Body of pancreas (tissue), 4 donors: Measurements from ENCODE around the gene STARD3. TPM values are rescaled to one million over a fixed set of nuclear protein-coding genes. Genes with fewer than 3 reads are reported as not detected.
A peak's percentile ranks its signal among the peaks of the same experiment; 100 is the strongest.

ENCODE experiments used
- ATAC-seq: fragments of 150-250 bp; one replicate; pipeline ENCODE4 v1.9.1; 2016
- DNase-seq, 4 donors: peaks; one replicate each; pipeline ENCODE4 v3.0.0-alpha.2; 2019
- H3K27ac ChIP-seq, 4 donors: fragments of 200-600 bp; sonication (generic); 1 replicate in 3 of 4; 2 replicates in 1 of 4; pipeline versions ENCODE4 v1.5.1 to v1.6.1; 2016 to 2019; ENCODE audit warnings: mild to moderate bottlenecking in 1 of 4, mixed read lengths in 1 of 4, moderate library complexity in 1 of 4
- H3K27me3 ChIP-seq, 2 donors: fragments of 200-600 bp; sonication (generic); one replicate each; pipeline ENCODE4 v1.6.0; 2016; ENCODE audit warnings: mild to moderate bottlenecking in 1 of 2
- H3K36me3 ChIP-seq, 2 donors: fragments of 200-600 bp; sonication (generic); replicated peaks in 1 of 2; 2 replicates each; pipeline ENCODE4 v1.5.1; 2016; ENCODE audit warnings: low read depth in 2 of 2; ENCODE audit not compliant: insufficient read depth in 1 of 2
- H3K4me1 ChIP-seq: fragments of 200-600 bp; sonication (generic); one replicate; pipeline ENCODE4 v1.6.0; 2016
- H3K4me3 ChIP-seq, 2 donors: fragments of 200-600 bp; sonication (generic); 1 replicate in 1 of 2; 2 replicates in 1 of 2; pipeline ENCODE4 v1.5.1; 2016 to 2019
- H3K9me3 ChIP-seq, 3 donors: fragments of 200-600 bp; sonication (generic); 1 replicate in 2 of 3; 2 replicates in 1 of 3; pipeline ENCODE4 v1.5.1; 2016
- POLR2A ChIP-seq, 3 donors: fragments of 450-650 bp; IDR thresholded peaks; one replicate each; pipeline ENCODE4 v1.6.1; 2016; ENCODE audit warnings: antibody characterized with exemption in 3 of 3, mild to moderate bottlenecking in 2 of 3
- WGBS, 2 donors: methylation state at CpG; one replicate each; pipeline ENCODE4 v1.1.5; 2017; 5-methylcytosine and 5-hydroxymethylcytosine counted together
- intact Hi-C: fragments of 100-400 bp; cut with DNase I; formaldehyde crosslinking; loops from one replicate; pipeline ENCODE4 v1.15.1; 2023
- total RNA-seq, 2 donors: library from RNA; depleted of rRNA; stranded (reverse); fragments of >200 nt; gene quantifications; one replicate each; pipeline ENCODE4 v1.1.0, GENCODE V29; 2016
- TF ChIP-seq, protein P1 (sequence below), 7 experiments: fragments of 450-650 bp in 4 of 7; fragments of 200-600 bp in 3 of 7; sonication (generic) in 3 of 7; IDR thresholded peaks; one replicate each; pipeline ENCODE4 v1.5.1; 2016 to 2019; ENCODE audit warnings: antibody characterized with exemption in 7 of 7

The STARD3 gene
- total RNA-seq, 2 donors from 2014 or later, result 30.1 to 63.9 TPM

DNA sequence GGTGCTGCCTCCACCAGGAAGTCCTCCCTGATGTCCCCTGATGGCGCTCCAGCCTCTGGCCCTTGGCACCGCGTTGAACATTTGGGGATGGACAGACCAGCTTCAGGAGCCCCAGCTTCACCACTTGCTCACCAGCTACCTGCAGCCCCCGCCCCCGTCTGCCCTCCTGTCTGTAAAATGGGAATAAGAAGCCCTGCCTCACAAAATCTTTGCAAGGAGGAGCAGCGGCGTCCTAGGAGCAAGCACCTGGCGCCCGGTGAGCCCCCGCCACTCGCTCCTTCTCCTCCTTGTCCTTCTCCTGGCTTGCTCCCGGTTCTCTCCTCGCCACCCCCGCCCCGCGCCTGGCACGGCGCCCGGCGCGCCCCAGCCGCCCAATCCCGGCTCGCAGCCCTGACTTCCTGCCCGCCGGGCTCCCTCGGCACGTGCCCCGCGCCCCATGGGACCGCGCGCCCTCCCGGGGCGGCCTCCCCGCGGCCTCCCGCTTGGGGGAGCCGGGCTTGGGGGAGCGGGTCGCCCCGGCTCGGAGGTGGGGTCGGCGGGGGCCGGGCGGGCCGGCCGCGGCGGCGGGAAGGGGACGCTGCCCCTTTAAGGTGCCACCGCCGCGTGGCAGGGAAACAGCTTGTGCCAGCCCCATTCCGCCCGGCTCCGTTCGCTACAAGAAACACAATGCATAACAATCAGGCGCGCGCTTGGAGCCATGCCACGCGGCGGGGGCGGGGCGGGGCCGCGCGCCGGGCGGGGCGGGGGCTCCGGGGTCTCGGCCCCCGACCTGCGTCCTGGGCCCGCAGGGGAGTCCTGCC is 19.3 kb upstream of the STARD3 start:
- Histone ChIP-seq H3K27ac (peak overlapping the region; percentile 26 to 75 (median 70)), H3K4me1 (peaks cover 27% of the 10 kb centered on the region), H3K9me3 (no peaks in the 10 kb centered on the region), H3K4me3 (peak overlapping the region in 1 of 2 donors; percentile 51), H3K36me3 (no peaks in the 10 kb centered on the region), H3K27me3 (no peaks in the 10 kb centered on the region)
- intact Hi-C loops, result no loop called here
- WGBS, 2 donors, result 0 to 2% methylated on average over 5 to 69 of the region's 79 CpGs
- TF ChIP-seq, protein P1, sequence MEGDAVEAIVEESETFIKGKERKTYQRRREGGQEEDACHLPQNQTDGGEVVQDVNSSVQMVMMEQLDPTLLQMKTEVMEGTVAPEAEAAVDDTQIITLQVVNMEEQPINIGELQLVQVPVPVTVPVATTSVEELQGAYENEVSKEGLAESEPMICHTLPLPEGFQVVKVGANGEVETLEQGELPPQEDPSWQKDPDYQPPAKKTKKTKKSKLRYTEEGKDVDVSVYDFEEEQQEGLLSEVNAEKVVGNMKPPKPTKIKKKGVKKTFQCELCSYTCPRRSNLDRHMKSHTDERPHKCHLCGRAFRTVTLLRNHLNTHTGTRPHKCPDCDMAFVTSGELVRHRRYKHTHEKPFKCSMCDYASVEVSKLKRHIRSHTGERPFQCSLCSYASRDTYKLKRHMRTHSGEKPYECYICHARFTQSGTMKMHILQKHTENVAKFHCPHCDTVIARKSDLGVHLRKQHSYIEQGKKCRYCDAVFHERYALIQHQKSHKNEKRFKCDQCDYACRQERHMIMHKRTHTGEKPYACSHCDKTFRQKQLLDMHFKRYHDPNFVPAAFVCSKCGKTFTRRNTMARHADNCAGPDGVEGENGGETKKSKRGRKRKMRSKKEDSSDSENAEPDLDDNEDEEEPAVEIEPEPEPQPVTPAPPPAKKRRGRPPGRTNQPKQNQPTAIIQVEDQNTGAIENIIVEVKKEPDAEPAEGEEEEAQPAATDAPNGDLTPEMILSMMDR (IDR thresholded peaks at IDR 0.05), result no peak
- no peak for TF ChIP-seq POLR2A (IDR thresholded peaks at IDR 0.05)
- ATAC-seq, result peak; percentile 80
- DNase-seq, result peak; percentile 81 to 86 (median 84)

DNA sequence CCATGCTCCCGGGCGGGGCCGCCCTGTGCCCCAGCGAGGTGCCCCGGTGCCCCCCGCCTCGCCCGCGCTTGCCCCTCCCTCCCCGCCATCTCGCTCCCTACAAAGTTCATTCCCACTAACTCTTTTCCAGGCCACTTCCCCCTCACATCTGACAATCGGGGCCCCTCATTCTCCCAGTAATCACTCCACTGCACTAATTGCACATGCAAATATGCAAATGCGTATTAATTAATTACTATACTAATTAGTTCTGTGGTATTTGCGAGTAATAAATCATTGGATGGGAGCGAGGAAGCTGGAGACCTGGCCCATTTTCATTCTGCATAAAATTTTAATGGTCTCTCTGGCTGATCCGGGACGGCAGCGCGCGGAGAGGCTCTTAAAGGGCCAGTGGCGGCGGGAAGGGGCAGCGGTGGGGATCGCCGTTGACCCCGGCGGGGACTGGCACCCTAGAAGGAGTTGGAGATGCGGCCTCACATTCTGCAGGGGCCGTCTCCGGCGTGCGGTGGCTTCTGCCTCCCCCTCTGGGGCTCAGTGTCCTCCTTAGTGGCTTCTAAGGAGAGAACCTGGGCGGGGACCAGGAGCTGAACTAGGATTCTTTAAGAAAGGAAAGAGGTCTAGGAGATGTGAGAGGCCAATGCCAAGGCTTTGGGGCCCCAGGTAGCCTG is 18.6 kb upstream of the STARD3 start:
- ATAC-seq (peak; percentile 23), DNase-seq (peak in 1 of 4 donors; percentile 41)
- Histone ChIP-seq H3K4me1 (peaks cover 33% of the 10 kb centered on the region), H3K27ac (peak overlapping the region; percentile 26 to 75 (median 70)), H3K4me3 (peak overlapping the region in 1 of 2 donors; percentile 51), H3K36me3 (no peaks in the 10 kb centered on the region), H3K27me3 (no peaks in the 10 kb centered on the region), H3K9me3 (no peaks in the 10 kb centered on the region)
- 1 to 4% methylated on average over 31 to 32 of the region's 33 CpGs for WGBS, 2 donors
- no peak for TF ChIP-seq POLR2A (IDR thresholded peaks at IDR 0.05)
- TF ChIP-seq, protein P1 (IDR thresholded peaks at IDR 0.05), result no peak
- intact Hi-C loops, result no loop called here

DNA sequence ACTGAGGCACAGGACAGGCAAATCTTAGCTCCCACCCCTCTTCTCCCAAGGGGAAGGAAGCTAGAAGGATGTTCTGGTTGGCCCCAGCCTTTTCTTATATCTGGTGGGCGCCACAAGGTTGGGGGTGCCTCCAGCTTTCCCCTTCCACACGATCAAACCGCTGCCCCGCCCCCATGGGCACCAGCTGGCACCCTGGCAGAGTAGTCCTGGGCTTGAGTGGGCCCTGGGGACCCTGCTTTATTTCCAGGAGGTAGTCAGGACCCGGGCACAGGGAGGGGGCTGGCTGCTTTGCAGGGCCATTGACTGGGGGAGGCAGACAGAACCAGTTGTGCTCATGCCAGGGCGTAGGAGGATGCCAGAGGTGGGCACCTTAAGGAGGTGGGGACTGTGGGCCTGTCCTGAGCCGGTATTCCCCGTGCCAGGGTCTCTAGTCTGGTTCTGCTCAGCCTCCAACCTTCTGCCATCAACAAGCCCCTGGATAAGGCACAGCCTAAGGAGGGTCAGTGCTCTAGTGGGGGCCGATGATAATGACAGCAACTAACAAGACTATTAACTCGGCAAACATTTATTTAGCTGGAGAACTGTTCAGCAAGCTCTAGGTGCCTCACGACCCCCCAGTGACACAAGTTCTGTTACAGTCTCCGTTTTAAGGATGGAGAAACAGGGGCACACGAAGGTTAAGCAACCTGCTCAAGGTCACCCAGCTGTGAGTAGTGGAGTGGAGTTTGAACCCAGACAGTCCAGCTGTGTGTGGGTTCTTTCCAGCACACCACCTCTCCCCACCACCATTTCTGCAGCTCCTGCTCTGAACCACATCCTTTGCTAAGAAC is 17.8 kb upstream of the STARD3 start:
- no peak for ATAC-seq
- Histone ChIP-seq H3K27ac (no peak overlapping the region), H3K4me3 (no peak overlapping the region), H3K27me3 (no peaks in the 10 kb centered on the region), H3K9me3 (no peaks in the 10 kb centered on the region), H3K4me1 (peaks cover 36% of the 10 kb centered on the region), H3K36me3 (no peaks in the 10 kb centered on the region)
- TF ChIP-seq, protein P1 (IDR thresholded peaks at IDR 0.05), result no peak
- TF ChIP-seq POLR2A (IDR thresholded peaks at IDR 0.05), result no peak
- intact Hi-C loops, result no loop called here
- 34 to 43% methylated on average over 8 to 13 of the region's 13 CpGs for WGBS, 2 donors
- no peak for DNase-seq

DNA sequence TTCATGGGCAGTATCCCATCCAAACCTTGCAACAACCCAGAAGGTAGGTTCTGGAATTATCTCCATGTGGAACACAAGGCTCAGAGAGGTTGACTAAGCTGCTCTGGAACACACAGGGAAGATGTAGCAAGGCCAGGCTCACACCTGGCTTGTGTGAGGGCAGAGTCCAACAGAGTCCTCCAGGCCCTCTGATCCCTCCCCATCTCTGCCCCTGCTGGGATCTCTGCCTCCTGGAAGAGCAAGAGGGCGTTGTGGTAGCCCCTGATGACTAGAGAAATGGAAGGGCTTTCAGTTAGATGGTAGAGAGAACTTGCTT is 17.2 kb upstream of the STARD3 start:
- no peak overlapping the region for H3K27ac ChIP-seq
- DNase-seq, result no peak
- WGBS, 2 donors, result 56% methylated on average over 1 of the region's 1 CpG; no CpG with 5 or more reads in 1 of the 2 donors
- H3K9me3 ChIP-seq, result no peaks in the 10 kb centered on the region
- H3K27me3 ChIP-seq, result no peaks in the 10 kb centered on the region
- ATAC-seq, result no peak
- TF ChIP-seq, protein P1 (IDR thresholded peaks at IDR 0.05), result no peak
- no peak for TF ChIP-seq POLR2A (IDR thresholded peaks at IDR 0.05)
- no peaks in the 10 kb centered on the region for H3K36me3 ChIP-seq
- peaks cover 36% of the 10 kb centered on the region for H3K4me1 ChIP-seq
- no peak overlapping the region for H3K4me3 ChIP-seq
- intact Hi-C loops, result loop anchor here (5.0 kb wide), 1 partner anchor 67 kb away; no protein-coding TSS in a partner anchor
